HepG2 (cell line): ENCODE results near the gene AAGAB. TPM values are rescaled to one million over a fixed set of nuclear protein-coding genes. Genes with fewer than 3 reads are reported as not detected.

ENCODE experiments used
- ATAC-seq: fragments of 200-7000 bp; cut with Tn5 transposase; 3 replicates; pipeline ENCODE4 v1.9.1; 2020; ENCODE audit warnings: mild to moderate bottlenecking, moderate library complexity
- BruUV-seq: library from RNA; stranded (reverse); fragments of 400-500 nt; replicated peaks from 2 replicates; lab custom pipeline; 2021; lab: Mats Ljungman, UMichigan
- CTCF ChIA-PET: fragments of 300-600 bp; formaldehyde crosslinking; extraction: SDS; loops from one replicate; lab custom pipeline; 2021; ENCODE audit warnings: low total read pairs, inconsistent platforms, low intra/inter-chr PET ratio; lab: Yijun Ruan, JAX
- POLR2A ChIA-PET: fragments of 350-600 bp; sonication (Branson Sonifier 250); formaldehyde crosslinking; loops from one replicate; lab custom pipeline; 2020; ENCODE audit warnings: antibody characterized with exemption, inconsistent platforms; lab: Yijun Ruan, JAX
- DNase-seq: peaks from one replicate; pipeline ENCODE4 v3.0.0-alpha.2; 2015; ENCODE audit warnings: low spot score
- FAIRE-seq: peaks from 3 replicates; lab custom pipeline; 2011; peaks lifted over from hg19 to GRCh38; lab: Jason Lieb, UNC
- H2AFZ ChIP-seq: one replicate; pipeline ENCODE4 v1.6.1; 2011; ENCODE audit warnings: low read length, inconsistent platforms
- H3K27ac ChIP-seq: fragments of 300-600 bp; 3 replicates; pipeline ENCODE4 v1.8.0; 2011; ENCODE audit warnings: mixed run types, mild to moderate bottlenecking, mixed read lengths, low read length, inconsistent platforms; ENCODE audit not compliant: insufficient read depth; ENCODE audit errors: extremely low read length
- H3K27me3 ChIP-seq, 2 experiments: fragments of 200-600 bp in 1 of 2; 2 replicates in 1 of 2; 3 replicates in 1 of 2; pipeline versions ENCODE4 v1.6.0 to v1.8.0; 2011; ENCODE audit warnings: low read length in 2 of 2, mild to moderate bottlenecking in 2 of 2, moderate library complexity in 2 of 2, inconsistent platforms in 1 of 2; ENCODE audit not compliant: insufficient read depth in 2 of 2, control insufficient read depth in 1 of 2
- H3K36me3 ChIP-seq, 2 experiments: fragments of 200-600 bp in 1 of 2; replicated peaks in 1 of 2; 2 replicates in 1 of 2; 3 replicates in 1 of 2; pipeline versions ENCODE4 v1.5.1 to v1.8.0; 2011; ENCODE audit warnings: low read length in 2 of 2, inconsistent platforms in 1 of 2; ENCODE audit not compliant: insufficient read depth in 2 of 2, control insufficient read depth in 1 of 2
- H3K4me1 ChIP-seq: 2 replicates; pipeline ENCODE4 v1.5.1; 2012; ENCODE audit warnings: low read length, inconsistent platforms; ENCODE audit not compliant: insufficient read depth
- H3K4me2 ChIP-seq: 2 replicates; pipeline ENCODE4 v1.6.0; 2011; ENCODE audit warnings: low read depth, low read length, inconsistent platforms
- H3K4me3 ChIP-seq, 3 experiments: fragments of 200-600 bp in 1 of 3; sonication (generic), shearing (Covaris generic) in 1 of 3; replicated peaks in 1 of 3; 2 replicates each; pipeline ENCODE4 v1.5.1; 2011 to 2016; ENCODE audit warnings: low read length in 3 of 3, inconsistent platforms in 2 of 3, low read depth in 2 of 3, mild to moderate bottlenecking in 2 of 3, control low read depth in 1 of 3, mixed read lengths in 1 of 3; ENCODE audit not compliant: insufficient read depth in 1 of 3
- H3K79me2 ChIP-seq: one replicate; pipeline ENCODE4 v1.6.1; 2011; ENCODE audit warnings: low read length, inconsistent platforms; ENCODE audit not compliant: insufficient read depth
- H3K9ac ChIP-seq: 2 replicates; pipeline ENCODE4 v1.6.0; 2011; ENCODE audit warnings: mild to moderate bottlenecking, low read depth, low read length, inconsistent platforms; ENCODE audit not compliant: insufficient read depth
- H3K9me3 ChIP-seq: 2 replicates; pipeline ENCODE4 v1.5.1; 2012; ENCODE audit warnings: mild to moderate bottlenecking, low read length
- H4K20me1 ChIP-seq: 2 replicates; pipeline ENCODE4 v1.6.0; 2011; ENCODE audit warnings: inconsistent platforms, mild to moderate bottlenecking, low read length, moderate library complexity; ENCODE audit not compliant: insufficient read depth
- FOXC1 ChIP-seq: sonication (generic); formaldehyde crosslinking; IDR thresholded peaks from 2 replicates; pipeline ENCODE4 v1.8.0; 2022; ENCODE audit warnings: mild to moderate bottlenecking, missing genetic modification reagents, borderline replicate concordance
- POLR2A ChIP-seq, 2 experiments: IDR thresholded peaks; 2 replicates each; pipeline ENCODE4 v1.6.1; 2011; ENCODE audit warnings: low read depth in 2 of 2, low read length in 2 of 2, mild to moderate bottlenecking in 1 of 2, moderate library complexity in 1 of 2; ENCODE audit not compliant: insufficient read depth in 1 of 2
- SP5 ChIP-seq: IDR thresholded peaks from 2 replicates; pipeline ENCODE4 v1.6.1; 2016; ENCODE audit warnings: low read depth, borderline replicate concordance
- YEATS4 ChIP-seq: sonication (generic); formaldehyde crosslinking; IDR thresholded peaks from 2 replicates; pipeline ENCODE4 v1.4.0; 2020; ENCODE audit warnings: missing genetic modification reagents, borderline replicate concordance
- ZNF292 ChIP-seq: sonication (generic); formaldehyde crosslinking; IDR thresholded peaks from 2 replicates; pipeline ENCODE4 v1.8.1; 2022; ENCODE audit warnings: mild to moderate bottlenecking, low read depth, missing genetic modification reagents, borderline replicate concordance
- ZNF569 ChIP-seq: sonication (generic); formaldehyde crosslinking; IDR thresholded peaks from 2 replicates; pipeline ENCODE4 v1.5.0; 2020; ENCODE audit warnings: mild to moderate bottlenecking, missing genetic modification reagents, moderate library complexity, borderline replicate concordance
- ZNF639 ChIP-seq: conservative IDR thresholded peaks from 2 replicates; pipeline ENCODE4 v1.6.1; 2018; ENCODE audit warnings: missing genetic modification reagents
- ZNF768 ChIP-seq: sonication (generic); formaldehyde crosslinking; IDR thresholded peaks from 2 replicates; pipeline ENCODE4 v1.4.0; 2020; ENCODE audit warnings: missing genetic modification reagents
- WGBS: methylation state at CpG from one replicate; pipeline ENCODE4 v1.1.6; 2017; ENCODE audit warnings: low lambda C conversion rate; 5-methylcytosine and 5-hydroxymethylcytosine counted together
- in situ Hi-C: cut with HindIII; loops from 2 replicates; pipeline ENCODE4 v1.10.0; 2017; ENCODE audit warnings: low pct_unique_long_range_greater_than_20kb; ENCODE audit not compliant: extremely low pct_ligation_motif_present
- intact Hi-C: fragments of 100-400 bp; cut with micrococcal nuclease; formaldehyde crosslinking; loops from one replicate; pipeline ENCODE4 v1.10.0; 2022; ENCODE audit not compliant: unreplicated experiment
- polyA plus RNA-seq, 8 experiments: library from polyadenylated mRNA; depleted of rRNA in 3 of 8; stranded (reverse) in 7 of 8; unstranded in 1 of 8; fragments of >200 nt; fragmentation: Illumina TruSeq in 4 of 8; extraction: Trizol in 4 of 8; gene quantifications; 2 replicates each; pipeline versions ENCODE4 v1.2.1 to v1.2.3, GENCODE V29; 2011 to 2016; ENCODE audit warnings: low read depth in 4 of 8, missing spikeins in 1 of 8, mixed read lengths in 1 of 8; ENCODE audit not compliant: insufficient read depth in 1 of 8
- total RNA-seq, 5 experiments: library from RNA; depleted of rRNA; stranded (reverse); fragments of >200 nt; fragmentation: Illumina TruSeq; extraction: Trizol; gene quantifications; 2 replicates each; pipeline ENCODE4 v1.2.3, GENCODE V29; 2016; ENCODE audit warnings: low read depth in 1 of 5
- TF ChIP-seq, protein P1 (sequence below), 2 experiments: sonication (generic) in 1 of 2; formaldehyde crosslinking in 1 of 2; IDR thresholded peaks; 2 replicates each; pipeline versions ENCODE4 v1.4.0 to v1.6.1; 2018 to 2020; ENCODE audit warnings: missing genetic modification reagents in 2 of 2, borderline replicate concordance in 1 of 2, low read depth in 1 of 2, mild to moderate bottlenecking in 1 of 2, missing biosample characterization in 1 of 2

The AAGAB gene
- total and polyA plus RNA-seq, 2 of the 13 experiments (the other 11 are each of a cell fraction or from before 2014, with no cell fraction given), result 8.0 to 34.9 TPM

GRCh38 chr15:67228286-67228685, 26.2 kb downstream of the AAGAB start:
- no peak overlapping the region for H3K9ac ChIP-seq
- in situ Hi-C loops, result no loop called here
- FAIRE-seq (no peak), DNase-seq (no peak), ATAC-seq (no peak)
- no peaks in the 10 kb centered on the region for H3K9me3 ChIP-seq
- no peak overlapping the region for H2AFZ ChIP-seq
- no TSS peak for BruUV-seq
- peaks cover 2 to 7% of the 10 kb centered on the region in 2 experiments; a peak in 1 of 5 replicates for H3K36me3 ChIP-seq
- no peaks in the 10 kb centered on the region for H4K20me1 ChIP-seq
- H3K4me1 ChIP-seq, result peaks cover 11% of the 10 kb centered on the region
- 94% methylated on average over 1 of the region's 1 CpG for WGBS
- H3K4me3 ChIP-seq, result no peak overlapping the region
- H3K27me3 ChIP-seq, result no peaks in the 10 kb centered on the region
- TF ChIP-seq YEATS4 (CRISPR knock-in tag), result no peak
- no peak for TF ChIP-seq SP5 (CRISPR knock-in tag)
- TF ChIP-seq ZNF768, result no peak
- TF ChIP-seq ZNF569 (CRISPR knock-in tag), result no peak
- TF ChIP-seq POLR2A (IDR thresholded peaks at IDR 0.05; ENCODE audit: insufficient read depth in 1 of 2, low read depth in 2 of 2, low read length in 2 of 2), result no peak
- TF ChIP-seq, protein P1, sequence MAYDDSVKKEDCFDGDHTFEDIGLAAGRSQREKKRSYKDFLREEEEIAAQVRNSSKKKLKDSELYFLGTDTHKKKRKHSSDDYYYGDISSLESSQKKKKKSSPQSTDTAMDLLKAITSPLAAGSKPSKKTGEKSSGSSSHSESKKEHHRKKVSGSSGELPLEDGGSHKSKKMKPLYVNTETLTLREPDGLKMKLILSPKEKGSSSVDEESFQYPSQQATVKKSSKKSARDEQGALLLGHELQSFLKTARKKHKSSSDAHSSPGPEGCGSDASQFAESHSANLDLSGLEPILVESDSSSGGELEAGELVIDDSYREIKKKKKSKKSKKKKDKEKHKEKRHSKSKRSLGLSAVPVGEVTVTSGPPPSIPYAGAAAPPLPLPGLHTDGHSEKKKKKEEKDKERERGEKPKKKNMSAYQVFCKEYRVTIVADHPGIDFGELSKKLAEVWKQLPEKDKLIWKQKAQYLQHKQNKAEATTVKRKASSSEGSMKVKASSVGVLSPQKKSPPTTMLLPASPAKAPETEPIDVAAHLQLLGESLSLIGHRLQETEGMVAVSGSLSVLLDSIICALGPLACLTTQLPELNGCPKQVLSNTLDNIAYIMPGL (CRISPR knock-in tag; IDR thresholded peaks at IDR 0.05; ENCODE audit: borderline replicate concordance in 1 of 2, low read depth in 1 of 2), result no peak
- TF ChIP-seq FOXC1 (CRISPR knock-in tag), result no peak
- H3K4me2 ChIP-seq, result no peak overlapping the region
- ChIA-PET POLR2A (no interaction called here), CTCF (no interaction called here)
- H3K27ac ChIP-seq, result no peak overlapping the region
- no peaks in the 10 kb centered on the region for H3K79me2 ChIP-seq
- intact Hi-C loops, result no loop called here

DNA sequence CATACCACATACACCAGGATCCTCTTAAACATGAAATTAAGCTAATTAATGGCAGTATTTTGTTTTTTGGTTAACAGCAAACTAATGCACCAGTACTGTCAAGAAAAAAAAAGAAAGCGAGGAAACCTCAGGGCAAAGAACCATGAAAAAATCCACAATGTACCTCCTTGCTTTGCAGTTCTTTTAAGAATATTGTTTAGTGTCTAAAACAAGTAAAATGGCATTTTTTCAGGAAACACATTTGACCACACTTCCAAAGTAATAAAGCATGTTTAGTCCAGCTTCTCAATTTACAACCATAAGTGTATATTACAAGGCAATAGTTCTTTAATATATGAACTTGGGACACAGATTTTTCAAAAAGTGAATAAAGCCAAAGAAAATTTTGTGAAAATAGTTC, 26.6 kb downstream of the AAGAB start:
- Histone ChIP-seq H3K4me3 (no peak overlapping the region), H3K9me3 (no peaks in the 10 kb centered on the region), H3K4me2 (no peak overlapping the region), H3K27me3 (no peaks in the 10 kb centered on the region), H3K79me2 (no peaks in the 10 kb centered on the region), H2AFZ (no peak overlapping the region), H3K4me1 (peaks cover 7% of the 10 kb centered on the region), H3K9ac (no peak overlapping the region), H4K20me1 (no peaks in the 10 kb centered on the region), H3K36me3 (peaks cover 2 to 7% of the 10 kb centered on the region in 2 experiments; a peak in 1 of 5 replicates), H3K27ac (no peak overlapping the region)
- ChIA-PET CTCF (no interaction called here), POLR2A (no interaction called here)
- FAIRE-seq (no peak), DNase-seq (no peak), ATAC-seq (no peak)
- WGBS, result 95% methylated on average over 1 of the region's 1 CpG
- intact Hi-C loops (no loop called here), in situ Hi-C loops (no loop called here)
- no TSS peak for BruUV-seq
- TF ChIP-seq ZNF639 (CRISPR knock-in tag), result no peak
- TF ChIP-seq ZNF292, result no peak
